HUDEP-2 (cell line): ENCODE data around the gene IZUMO4.
A peak's percentile ranks its signal among the peaks of the same experiment; 100 is the strongest.

Experiments used
- DNase-seq, 76 experiments: peaks; one replicate each; lab custom pipeline; 2025; ENCODE audit not compliant: unreplicated experiment in 76 of 76; lab: John Stamatoyannopoulos, UW

IZUMO4 gene, protein sequence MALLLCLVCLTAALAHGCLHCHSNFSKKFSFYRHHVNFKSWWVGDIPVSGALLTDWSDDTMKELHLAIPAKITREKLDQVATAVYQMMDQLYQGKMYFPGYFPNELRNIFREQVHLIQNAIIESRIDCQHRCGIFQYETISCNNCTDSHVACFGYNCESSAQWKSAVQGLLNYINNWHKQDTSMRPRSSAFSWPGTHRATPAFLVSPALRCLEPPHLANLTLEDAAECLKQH

DNA sequence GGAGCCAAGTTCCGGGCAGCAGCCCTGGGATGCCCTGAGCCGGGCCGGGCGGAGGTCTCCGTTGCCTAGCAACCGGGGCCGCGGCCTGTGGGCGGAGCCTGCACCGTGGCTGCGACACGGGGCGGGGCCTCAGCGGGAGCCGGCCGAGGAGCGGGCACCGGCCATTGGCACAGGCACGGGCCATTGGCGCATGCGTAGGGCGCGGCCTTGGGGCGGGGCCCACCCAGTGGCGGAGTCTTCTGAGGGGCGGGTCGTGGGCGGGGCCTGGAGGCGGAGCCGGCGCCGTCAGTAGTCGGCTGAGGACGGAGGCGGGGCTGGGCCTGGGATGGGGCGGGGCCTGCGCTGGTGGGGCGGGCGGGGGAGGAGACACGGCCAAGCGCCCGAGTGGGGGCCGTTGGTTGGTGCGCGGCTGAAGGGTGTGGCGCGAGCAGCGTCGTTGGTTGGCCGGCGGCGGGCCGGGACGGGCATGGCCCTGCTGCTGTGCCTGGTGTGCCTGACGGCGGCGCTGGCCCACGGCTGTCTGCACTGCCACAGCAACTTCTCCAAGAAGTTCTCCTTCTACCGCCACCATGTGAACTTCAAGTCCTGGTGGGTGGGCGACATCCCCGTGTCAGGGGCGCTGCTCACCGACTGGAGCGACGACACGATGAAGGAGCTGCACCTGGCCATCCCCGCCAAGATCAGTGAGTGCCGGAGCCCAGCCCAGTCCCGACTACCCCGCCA, at the start of gene IZUMO4:
IZUMO4 (plus strand) TSS at position 436 of the 723 bp plus-strand sequence; CDS start at position 467, 31 bp downstream.
- peak; percentile 74 to 100 (median 99) for DNase-seq

DNA sequence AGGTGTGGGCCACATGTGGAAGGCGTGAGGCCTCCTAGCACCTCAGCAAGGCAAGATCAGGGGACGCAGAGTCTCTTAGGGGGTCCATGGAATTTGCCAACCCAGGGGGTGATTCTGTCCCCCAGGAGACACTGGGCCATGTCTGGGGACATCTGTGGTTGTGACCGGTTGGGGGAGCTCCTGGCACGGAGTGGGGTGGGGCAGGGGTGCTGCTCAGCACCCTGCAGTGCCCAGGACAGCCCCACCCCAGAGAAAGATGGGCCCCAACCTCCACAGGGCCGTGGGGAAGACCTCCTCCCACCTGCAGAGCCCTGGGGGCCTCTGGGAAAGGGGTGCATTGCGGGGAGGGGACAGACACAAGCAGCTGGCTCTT, 49.7 kb upstream of the IZUMO4 start:
- DNase-seq: peak in 2 of 76 experiments; percentile 52 to 57

DNA sequence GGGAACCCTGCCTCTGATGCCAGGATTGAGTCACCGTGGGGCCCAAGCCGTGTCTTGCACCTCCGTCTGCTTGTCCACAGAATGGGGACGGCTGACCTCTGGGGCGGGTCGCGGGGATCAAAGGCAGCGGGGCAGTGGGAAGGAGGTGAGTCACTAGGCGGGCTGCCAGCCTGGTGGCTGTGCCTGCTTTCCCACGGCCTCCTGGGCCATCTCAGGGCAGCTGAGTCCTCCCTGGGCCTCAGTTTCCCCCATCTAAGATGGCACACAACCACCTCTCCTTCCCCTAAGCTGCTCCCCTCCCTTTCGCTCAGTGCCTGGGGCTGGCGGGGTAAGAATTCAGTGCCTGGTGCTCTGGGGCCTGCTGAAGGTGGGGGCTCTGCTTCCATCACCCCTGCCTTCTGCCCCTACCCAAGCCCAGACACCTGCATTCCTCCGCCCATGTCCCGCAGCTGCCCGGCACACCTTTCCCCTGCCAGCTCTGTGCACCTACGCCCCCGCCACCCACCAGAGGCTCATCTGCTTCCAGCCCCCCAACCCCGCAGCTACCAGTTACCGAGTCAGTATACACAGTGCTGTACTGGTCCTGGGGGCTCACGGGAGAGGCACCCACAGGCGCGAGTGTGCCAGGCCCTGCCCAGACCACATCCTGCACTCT, 49.1 kb upstream of the IZUMO4 start:
- peak in 58 of 76 experiments; percentile 20 to 76 (median 56) for DNase-seq

DNA sequence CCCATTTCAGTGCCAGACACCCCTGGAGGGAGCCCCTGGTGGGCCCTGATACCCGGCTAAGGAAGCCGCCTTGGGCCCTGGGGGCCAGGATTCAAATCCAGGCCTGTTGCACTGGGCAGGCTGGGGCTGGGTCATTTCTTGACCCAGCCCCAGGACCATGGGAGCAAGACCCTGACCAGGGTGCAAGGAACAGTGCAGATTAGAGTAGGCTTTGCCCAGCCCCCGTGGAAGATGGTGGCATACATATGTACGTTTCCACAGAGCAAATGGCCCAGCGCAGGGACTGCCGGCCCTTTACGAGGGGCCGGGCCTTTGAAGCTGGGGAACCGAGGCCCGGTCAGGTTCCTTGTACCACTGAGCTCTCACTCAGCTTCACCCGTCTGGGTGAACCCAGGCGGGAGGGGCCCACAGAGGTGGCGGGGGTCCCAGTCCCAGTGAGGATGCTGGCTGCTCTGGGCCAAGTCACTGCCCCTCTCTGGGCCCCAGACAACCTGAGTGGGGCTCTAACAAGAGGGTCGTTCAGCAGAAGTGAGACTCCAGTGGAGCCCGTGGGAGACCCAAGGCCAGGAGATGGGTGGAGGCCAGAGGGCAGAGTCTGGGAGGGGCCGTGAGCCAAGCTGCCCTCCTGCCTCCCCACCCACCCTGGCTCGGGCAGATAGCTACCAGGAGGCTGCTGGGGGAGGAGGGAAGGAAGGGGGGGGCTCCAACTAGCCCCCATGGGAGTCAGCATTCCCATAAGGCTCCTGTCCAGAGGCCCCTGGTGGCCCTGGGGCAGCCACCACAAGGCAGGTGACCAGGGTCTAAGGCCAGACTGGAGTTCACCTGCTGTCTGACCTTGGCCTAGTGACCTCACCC, 48.4 kb upstream of the IZUMO4 start:
- peak in 58 of 76 experiments; percentile 2 to 90 (median 60) for DNase-seq

DNA sequence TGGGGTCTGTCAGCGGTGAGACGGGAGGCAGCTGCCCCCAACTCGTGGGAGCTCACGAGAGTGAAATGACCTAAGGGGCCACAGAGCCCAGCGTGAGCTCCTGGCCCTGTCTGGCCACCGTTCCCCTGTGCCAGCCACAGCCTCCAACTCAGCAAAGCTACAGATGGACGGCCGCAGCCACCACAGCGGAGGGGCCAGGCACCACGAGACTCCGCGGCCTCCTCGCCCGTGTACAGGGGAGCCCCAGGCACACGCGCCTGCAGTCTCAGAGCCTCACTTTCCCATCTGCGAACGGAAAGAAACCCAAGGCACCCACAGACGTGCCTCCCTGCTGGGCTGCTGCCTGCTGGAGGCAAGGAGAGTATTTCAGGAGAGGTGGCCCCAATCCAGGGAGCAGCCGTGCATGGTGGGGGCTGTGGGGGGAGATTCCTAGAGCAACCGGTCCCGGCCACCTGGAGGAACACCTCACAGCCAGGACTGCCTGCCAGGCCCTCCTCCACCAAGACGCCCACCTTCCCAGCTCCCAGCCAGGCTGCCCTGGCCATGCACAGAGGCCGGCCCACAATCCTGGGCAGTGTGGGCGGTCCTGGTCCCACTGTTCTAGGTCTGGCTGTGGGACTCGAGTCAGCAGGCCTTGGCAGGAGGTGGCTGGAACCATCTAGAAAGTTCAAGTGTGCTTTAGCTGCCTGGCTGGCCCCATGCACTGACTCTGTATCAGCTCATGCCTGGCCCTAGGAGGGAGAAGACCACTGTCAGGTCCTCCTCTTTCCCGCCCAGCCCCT, 47.6 kb upstream of the IZUMO4 start:
- peak in 32 of 76 experiments; percentile 28 to 72 (median 50) for DNase-seq

DNA sequence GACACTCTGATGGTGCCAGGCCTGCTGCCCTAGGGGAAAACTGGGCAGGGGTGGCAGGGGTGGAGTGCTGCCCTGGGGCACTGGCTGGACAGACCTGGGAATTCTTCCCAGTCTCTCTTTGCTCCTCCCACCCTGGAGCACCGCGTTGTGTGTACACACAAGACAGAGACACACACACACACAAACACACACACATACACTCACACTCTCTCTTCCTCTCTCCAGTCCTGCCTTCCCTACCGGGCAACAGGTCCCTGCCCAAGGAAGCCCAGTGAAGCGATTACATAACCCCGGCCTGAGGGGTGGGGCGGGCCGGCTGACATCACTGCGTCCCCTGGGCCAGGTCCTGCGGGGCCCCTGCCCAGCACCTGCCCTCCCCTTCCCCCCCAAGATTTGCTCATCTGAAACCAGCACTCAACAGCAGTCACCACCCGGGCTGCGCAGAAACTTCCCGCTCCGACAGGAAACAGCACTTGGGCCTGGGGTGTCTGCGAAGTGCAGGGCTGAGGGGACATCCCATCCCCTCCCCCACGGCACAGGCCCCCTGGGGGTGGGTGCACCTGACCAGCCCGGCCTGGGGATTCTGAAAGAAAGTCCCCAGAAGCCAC, 46.9 kb upstream of the IZUMO4 start:
- DNase-seq: peak in 45 of 76 experiments; percentile 19 to 91 (median 51)

DNA sequence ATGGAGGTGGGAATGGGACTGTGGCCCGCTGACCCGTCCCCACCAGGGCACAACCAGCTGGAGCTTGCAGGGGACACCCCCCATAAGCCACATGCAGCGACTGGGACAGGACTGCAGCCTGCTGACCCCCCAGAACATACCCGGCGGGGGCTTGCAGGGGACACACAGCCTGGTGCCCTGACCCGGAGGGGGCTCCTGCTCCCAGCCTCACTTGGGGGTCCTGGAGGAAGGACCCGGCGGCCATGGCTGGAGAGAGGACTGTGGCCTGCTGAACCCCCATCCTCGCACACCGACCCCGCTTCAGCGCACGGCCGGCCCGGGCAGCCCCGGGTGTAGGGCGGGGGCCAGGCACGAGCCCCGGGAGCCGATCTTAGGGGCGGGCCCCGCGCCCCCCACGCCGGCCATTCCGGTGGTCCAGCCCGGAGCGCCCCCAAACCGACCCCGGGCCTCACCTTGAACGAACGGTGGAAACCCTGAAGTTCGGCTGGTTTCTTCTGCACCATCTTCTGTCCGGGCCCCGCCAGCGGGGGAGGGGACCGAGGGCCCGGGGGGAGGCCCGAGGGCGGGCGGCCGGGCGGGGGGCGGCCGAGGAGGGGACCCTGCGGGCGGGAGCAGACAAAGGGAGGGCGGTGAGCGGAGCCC, 46.2 kb upstream of the IZUMO4 start:
- DNase-seq: peak in 14 of 76 experiments; percentile 32 to 63 (median 56)

DNA sequence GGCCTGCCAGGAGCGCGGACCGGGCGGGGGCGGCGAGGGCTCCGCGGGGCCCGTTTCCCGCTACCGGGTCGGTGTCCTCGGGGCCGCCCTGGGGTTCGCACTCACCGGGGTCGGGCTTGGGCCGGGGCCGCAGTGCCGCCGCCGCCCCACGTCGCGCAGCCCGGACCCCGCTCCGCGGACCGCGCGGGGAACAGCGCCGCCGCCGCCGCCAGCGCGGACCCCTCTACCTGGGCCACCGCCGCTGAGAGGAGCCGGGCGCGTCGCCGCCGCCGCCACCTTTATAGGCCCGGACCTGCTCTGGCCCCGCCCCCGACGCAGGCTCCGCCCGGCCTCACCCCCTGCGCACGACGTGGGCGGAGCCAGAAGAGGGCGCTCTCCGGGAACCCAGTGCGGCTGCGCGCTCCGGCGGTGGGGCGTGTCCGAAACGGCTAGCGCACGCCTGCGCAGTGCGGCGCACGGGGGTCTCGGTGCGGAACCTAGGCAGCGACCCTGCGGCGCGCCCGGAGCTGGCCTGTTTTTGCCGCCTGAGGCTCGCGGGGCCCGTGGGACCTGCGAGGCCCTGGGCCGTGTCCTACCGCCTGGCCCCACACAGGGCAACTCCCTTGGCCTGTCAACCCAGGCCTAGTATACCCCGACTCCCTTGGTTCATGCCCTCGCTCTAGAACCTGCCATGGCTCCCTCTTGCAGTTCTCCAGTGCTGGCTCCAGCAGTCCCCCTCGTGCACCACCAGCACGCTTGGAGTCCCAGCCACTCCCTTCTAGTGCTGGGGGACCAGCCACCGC, 45.5 kb upstream of the IZUMO4 start, which contains the start of gene MKNK2:
MKNK2 (minus strand) TSS at position 254 of the 782 bp plus-strand sequence. CDS start 393 bp downstream, outside the sequence.
- peak in 69 of 76 experiments; percentile 44 to 99 (median 89) for DNase-seq

DNA sequence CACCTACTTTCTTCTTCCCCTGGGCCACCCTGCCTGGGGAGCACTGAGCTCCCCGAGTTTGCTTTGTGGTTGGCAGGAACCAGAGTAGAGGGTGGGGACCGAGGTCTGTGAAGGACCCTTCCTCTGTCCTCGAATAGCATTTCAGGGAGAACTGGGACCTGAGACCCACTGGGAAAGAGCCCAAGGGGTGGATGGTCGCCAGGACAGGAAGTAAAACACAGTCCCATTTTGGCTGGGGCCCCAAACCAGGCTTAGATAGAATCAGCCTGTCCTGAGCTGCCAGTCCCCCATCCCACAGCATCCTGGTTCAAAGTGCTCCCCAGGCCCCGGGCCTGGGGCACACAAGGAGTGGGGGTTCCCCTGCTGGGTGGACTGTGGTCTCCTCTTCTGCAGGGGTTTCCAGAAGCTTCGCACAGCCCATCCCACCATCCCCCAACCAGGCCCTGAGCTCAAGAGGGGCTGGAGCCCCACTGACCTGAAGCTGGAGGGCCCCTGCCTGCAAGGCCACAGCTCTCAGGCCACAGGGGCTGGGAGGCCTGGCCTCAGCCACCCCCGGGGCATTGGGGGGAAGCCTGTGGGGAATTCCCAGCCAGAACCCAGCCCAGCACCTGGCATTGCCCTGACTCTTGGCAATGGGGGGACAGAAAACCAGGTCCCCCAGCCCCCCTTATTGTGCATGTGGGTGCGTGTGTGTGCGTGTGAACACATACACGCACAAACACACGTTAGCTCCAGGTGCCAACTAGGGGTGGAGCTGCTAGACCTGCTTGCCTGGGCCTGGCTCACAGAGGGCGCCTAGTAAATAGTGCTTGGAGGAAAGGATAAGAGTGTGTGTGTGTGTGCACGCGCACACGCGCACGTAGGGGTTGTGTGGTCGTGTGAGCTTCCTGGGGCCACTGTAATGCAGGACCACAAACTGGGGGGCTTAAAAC, 44.7 kb upstream of the IZUMO4 start:
- DNase-seq: peak in 8 of 76 experiments; percentile 25 to 74 (median 44)

DNA sequence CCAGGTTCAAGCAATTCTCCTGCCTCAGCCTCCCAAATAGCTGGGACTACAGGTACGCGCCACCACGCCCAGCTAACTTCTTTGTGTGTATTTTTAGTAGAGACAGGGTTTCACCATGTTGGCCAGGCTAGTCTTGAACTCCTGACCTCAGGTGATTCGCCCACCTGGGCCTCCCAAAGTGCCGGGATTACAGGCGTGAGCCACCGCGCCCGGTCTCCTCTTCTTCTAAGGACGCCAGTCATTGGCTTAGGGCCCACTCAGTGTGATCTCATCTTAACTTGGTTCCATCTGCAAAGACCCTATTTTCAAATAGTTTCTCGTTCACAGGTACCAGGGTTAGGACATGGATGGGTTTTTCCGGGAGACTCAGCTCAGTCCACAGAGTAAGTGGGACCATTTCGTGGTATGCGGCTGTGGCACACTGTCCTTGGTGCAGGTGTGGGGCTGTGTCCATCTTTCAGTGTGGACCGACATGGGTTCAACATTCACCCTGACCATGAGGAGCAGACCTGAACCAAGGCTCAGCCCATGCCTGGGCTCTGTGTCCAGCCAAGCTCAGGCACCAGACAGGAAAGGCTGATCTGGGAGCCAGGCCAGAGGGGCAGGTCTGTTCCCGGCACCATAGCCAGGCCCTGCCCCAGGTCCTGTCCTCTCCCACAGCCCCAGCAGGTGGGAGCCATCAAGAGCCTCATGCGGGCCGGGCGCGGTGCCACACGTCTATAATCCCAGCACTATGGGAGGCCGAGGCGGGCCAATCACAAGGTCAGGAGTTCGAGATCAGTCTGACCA, 42.9 kb upstream of the IZUMO4 start:
- no peak for DNase-seq

DNA sequence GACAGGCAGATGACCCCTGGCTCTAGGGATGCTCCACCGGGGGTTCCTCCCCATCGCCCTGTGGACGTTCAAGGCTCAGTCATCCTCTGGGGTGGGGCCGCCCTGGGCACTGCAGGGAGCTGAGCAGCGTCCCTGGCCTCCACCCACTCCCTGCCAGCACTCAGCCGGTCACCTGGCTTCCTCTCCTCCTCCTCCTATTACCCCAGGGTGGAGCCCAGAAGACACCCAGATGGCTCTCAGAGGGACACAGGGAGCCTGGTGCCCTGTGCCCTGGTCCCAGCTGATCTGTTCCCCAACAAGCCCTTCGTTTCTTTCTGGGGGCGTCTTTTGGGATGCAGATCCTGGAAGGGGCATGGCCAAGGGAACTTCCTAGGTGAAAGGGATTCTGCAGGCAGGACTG, 42.0 kb upstream of the IZUMO4 start:
- peak in 20 of 76 experiments; percentile 5 to 53 (median 30) for DNase-seq

DNA sequence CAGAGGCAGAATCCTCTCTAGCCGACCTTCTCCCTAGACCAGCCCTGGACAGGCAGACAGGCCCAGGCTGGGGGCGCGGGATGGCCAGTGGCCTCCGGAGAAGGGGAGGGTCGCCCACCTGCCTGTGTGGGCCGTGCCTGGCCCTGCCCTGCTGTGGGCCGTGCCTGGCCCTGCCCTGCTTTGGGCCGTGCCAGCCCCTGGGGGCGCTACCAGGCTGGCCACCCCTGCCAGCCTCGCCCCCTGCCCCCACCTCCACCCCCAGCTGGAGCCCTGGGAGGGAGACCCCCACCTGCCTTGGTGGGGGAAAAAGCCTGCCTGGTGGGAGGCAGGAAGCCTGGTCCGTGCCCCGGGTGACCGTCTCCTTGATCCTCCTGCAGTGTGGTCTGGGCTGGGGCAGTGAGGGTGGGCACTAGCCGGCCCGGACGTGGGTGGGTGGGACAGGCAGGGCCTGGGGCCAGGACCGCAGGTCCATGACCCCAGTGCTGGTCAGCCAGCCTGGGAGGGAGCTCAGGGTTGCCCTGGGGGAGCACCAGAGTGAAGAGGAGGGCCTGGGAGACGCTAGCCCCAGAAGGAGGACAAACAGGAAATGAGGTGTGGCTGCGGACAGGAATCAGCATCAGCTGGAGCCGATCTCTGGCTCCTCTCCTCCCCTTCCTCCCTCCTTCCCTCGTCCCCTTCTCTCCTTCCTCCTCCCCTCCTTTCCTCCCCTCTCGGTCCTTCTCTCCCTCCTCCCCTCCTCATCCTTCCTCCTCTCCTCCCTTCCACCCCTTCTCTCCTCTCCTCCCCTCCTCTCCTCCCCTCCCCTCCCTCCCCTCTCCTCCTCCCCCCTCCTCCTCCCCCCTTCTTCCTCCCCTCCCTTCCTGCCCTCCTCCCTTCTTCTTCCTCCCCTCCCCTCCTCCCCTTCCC, 40.5 kb upstream of the IZUMO4 start:
- DNase-seq: peak in 22 of 76 experiments; percentile 7 to 53 (median 34)

DNA sequence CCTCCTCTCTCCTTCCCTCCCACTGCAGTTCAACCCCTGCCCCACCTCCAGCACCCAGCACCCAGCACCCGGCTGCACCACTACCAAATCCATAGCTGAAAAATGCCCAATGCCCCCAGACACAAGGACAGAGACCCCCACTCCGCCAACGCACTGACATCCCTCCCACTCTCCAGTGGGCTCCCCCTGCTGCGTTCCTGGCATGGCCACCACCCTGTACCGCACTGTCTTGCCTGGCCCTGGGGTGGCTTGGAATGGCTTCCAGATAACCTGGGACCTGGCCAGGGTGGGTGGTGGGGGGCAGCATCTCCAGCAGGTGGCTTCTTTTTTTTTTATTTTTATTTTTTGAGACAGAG, 39.9 kb upstream of the IZUMO4 start:
- no peak for DNase-seq

DNA sequence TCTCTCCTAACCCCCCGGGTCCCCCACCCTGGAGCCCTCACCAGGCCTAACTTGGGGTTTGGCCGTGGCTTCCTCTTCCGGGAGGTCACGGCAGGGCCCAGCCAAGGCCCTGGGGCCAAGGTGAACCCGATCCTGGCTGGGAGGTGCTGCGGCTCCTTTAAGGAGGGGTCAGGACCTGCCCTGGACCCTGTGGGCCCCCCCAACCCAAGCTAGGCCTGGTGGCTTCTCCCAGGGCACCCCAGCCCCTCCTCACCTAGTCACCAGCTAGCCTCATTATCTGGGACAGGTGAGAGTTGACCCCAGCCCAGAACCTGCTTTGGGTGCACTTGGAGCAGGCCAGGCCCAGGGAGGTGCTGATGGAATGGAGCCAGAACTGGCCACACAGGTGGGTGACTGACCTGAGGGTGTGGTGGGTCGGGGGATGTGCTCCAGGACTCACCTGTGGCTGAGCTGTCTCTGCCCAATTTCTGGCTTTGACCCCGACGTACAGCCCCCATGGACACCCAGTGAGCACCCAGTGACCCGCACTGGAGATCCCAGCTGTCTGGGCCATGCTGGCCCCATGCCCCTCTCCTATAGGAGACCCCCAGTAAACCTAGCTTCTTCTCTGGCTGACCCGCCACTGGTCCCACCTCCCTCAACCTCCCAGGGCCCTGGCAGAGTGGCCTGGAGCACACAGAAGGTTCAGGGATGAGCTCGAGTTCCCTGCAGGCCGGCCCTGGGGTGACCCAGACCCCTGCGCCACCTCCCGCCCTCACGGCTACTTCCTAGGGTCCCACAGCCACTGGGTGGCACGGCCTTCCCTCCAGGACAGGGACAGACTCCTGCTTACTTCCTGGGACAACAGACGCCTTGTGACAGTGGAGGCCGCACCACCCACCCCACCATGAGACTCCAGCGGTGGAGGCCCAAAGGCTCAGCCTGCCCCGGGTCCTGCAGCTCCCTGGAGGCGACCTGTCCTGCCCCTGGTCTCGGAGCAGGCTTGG, 38.9 kb upstream of the IZUMO4 start:
- no peak for DNase-seq
